CD14-positive monocyte (primary cell): Measurements from ENCODE around the gene LTO1. TPM values are rescaled to one million over a fixed set of nuclear protein-coding genes. Genes with fewer than 3 reads are reported as not detected.

ENCODE experiments used
- DNase-seq, 3 donors: peaks; one replicate each; pipeline ENCODE4 v3.0.0-alpha.2; 2011 to 2022
- H2AFZ ChIP-seq: 2 replicates; pipeline ENCODE4 v1.6.0; 2012; ENCODE audit warnings: mild to moderate bottlenecking, low read depth, low read length, inconsistent platforms; ENCODE audit not compliant: insufficient read depth, poor library complexity, severe bottlenecking
- H3K27ac ChIP-seq, 2 donors: 1 replicate in 1 of 2; 2 replicates in 1 of 2; pipeline ENCODE4 v1.5.1; 2012 to 2013; ENCODE audit warnings: low read length in 2 of 2, control low read depth in 1 of 2, inconsistent platforms in 1 of 2, low read depth in 1 of 2, mild to moderate bottlenecking in 1 of 2
- H3K27me3 ChIP-seq, 2 donors: one replicate each; pipeline versions ENCODE4 v1.6.0 to v1.6.1; 2011 to 2013; ENCODE audit warnings: low read length in 2 of 2; ENCODE audit not compliant: control insufficient read depth in 2 of 2, insufficient read depth in 2 of 2
- H3K36me3 ChIP-seq, 2 donors: replicated peaks in 1 of 2; 1 replicate in 1 of 2; 2 replicates in 1 of 2; pipeline versions ENCODE4 v1.5.1 to v1.6.1; 2012 to 2013; ENCODE audit warnings: low read length in 2 of 2, control low read depth in 1 of 2, inconsistent platforms in 1 of 2, mild to moderate bottlenecking in 1 of 2; ENCODE audit not compliant: insufficient read depth in 2 of 2, control insufficient read depth in 1 of 2
- H3K4me1 ChIP-seq, 2 donors: 1 replicate in 1 of 2; 2 replicates in 1 of 2; pipeline versions ENCODE4 v1.5.1 to v1.6.1; 2012 to 2013; ENCODE audit warnings: low read length in 2 of 2, control low read depth in 1 of 2, inconsistent platforms in 1 of 2, mild to moderate bottlenecking in 1 of 2, moderate library complexity in 1 of 2; ENCODE audit not compliant: insufficient read depth in 2 of 2, control insufficient read depth in 1 of 2
- H3K4me2 ChIP-seq: replicated peaks from 2 replicates; pipeline ENCODE3; 2012; ENCODE audit warnings: low read length, moderate library complexity, mild to moderate bottlenecking; ENCODE audit not compliant: poor library complexity, severe bottlenecking; ENCODE audit errors: extremely low read depth
- H3K4me3 ChIP-seq, 3 experiments: fragments of 200-600 bp in 1 of 3; sonication (generic) in 1 of 3; replicated peaks in 1 of 3; 1 replicate in 2 of 3; 2 replicates in 1 of 3; pipeline ENCODE4 v1.5.1; 2011 to 2013; ENCODE audit warnings: low read length in 3 of 3, mild to moderate bottlenecking in 3 of 3, control low read depth in 2 of 3, low read depth in 2 of 3, inconsistent platforms in 1 of 3, moderate library complexity in 1 of 3
- H3K79me2 ChIP-seq: 2 replicates; pipeline ENCODE4 v1.6.0; 2012; ENCODE audit warnings: mild to moderate bottlenecking, control low read depth, inconsistent platforms, low read length, moderate library complexity; ENCODE audit not compliant: insufficient read depth
- H3K9ac ChIP-seq: 2 replicates; pipeline ENCODE4 v1.6.0; 2017; ENCODE audit warnings: low read length, mild to moderate bottlenecking; ENCODE audit not compliant: insufficient read depth, poor library complexity, severe bottlenecking
- H3K9me3 ChIP-seq, 2 donors: replicated peaks in 1 of 2; 1 replicate in 1 of 2; 2 replicates in 1 of 2; pipeline versions ENCODE4 v1.5.1 to v1.6.1; 2012 to 2013; ENCODE audit warnings: low read length in 2 of 2, control low read depth in 1 of 2; ENCODE audit not compliant: control insufficient read depth in 1 of 2, insufficient read depth in 1 of 2
- H4K20me1 ChIP-seq: 2 replicates; pipeline ENCODE4 v1.6.0; 2012; ENCODE audit warnings: mild to moderate bottlenecking, low read length, control low read depth, moderate library complexity; ENCODE audit not compliant: insufficient read depth
- H3K27ac Mint-ChIP-seq, 7 donors: one replicate each; pipeline ENCODE4 v1.8.0; 2020; ENCODE audit warnings: mild to moderate bottlenecking in 7 of 7, mixed read lengths in 7 of 7, moderate library complexity in 6 of 7, inconsistent platforms in 2 of 7
- H3K27me3 Mint-ChIP-seq, 3 donors: one replicate each; pipeline ENCODE4 v1.8.0; 2021 to 2022; ENCODE audit warnings: low read depth in 3 of 3, mild to moderate bottlenecking in 3 of 3, mixed read lengths in 3 of 3, moderate library complexity in 3 of 3, inconsistent platforms in 1 of 3
- H3K36me3 Mint-ChIP-seq, 2 donors: one replicate each; pipeline ENCODE4 v1.8.0; 2020; ENCODE audit warnings: mixed read lengths in 2 of 2, inconsistent platforms in 1 of 2, mild to moderate bottlenecking in 1 of 2
- H3K4me1 Mint-ChIP-seq: one replicate; pipeline ENCODE4 v1.8.0; 2020; ENCODE audit warnings: mild to moderate bottlenecking, mixed read lengths
- H3K4me3 Mint-ChIP-seq, 2 donors: one replicate each; pipeline ENCODE4 v1.8.0; 2020; ENCODE audit warnings: mild to moderate bottlenecking in 2 of 2, mixed read lengths in 2 of 2, moderate library complexity in 1 of 2
- H3K9me3 Mint-ChIP-seq, 7 donors: one replicate each; pipeline ENCODE4 v1.8.0; 2020 to 2022; ENCODE audit warnings: mixed read lengths in 7 of 7, mild to moderate bottlenecking in 6 of 7, moderate library complexity in 6 of 7, inconsistent platforms in 2 of 7
- WGBS: methylation state at CpG from one replicate; pipeline ENCODE4 v1.1.5; 2013; ENCODE audit warnings: missing lambda C conversion rate; ENCODE audit not compliant: insufficient coverage; 5-methylcytosine and 5-hydroxymethylcytosine counted together
- intact Hi-C, 2 donors: fragments of 100-400 bp; cut with micrococcal nuclease; formaldehyde crosslinking; loops; one replicate each; pipeline versions ENCODE4 v1.15.0 to v1.15.1; 2023
- polyA plus RNA-seq, 3 donors: library from polyadenylated mRNA; depleted of rRNA in 1 of 3; unstranded in 2 of 3; stranded (reverse) in 1 of 3; fragments of 300-500 nt in 2 of 3; fragments of >200 nt in 1 of 3; fragmentation: Illumina TruSeq in 2 of 3; gene quantifications; 1 replicate in 2 of 3; 2 replicates in 1 of 3; pipeline ENCODE4 v1.2.3, GENCODE V29; 2012 to 2021
- TF ChIP-seq, protein P1 (sequence below): fragments of 200-600 bp; IDR thresholded peaks from one replicate; pipeline ENCODE4 v1.8.0; 2022; ENCODE audit warnings: antibody characterized with exemption, mild to moderate bottlenecking

The LTO1 gene
- polyA plus RNA-seq, 3 donors, result 3.9 to 27.1 (median 5.2) TPM

- Histone ChIP-seq H3K79me2 (no peaks in the 10 kb centered on the region), H3K4me3 (no peak overlapping the region), H3K4me2 (no peak overlapping the region), H3K27me3 (peaks cover 31 to 53% of the 10 kb centered on the region in 2 donors), H4K20me1 (no peaks in the 10 kb centered on the region), H3K4me1 (peaks cover 2% of the 10 kb centered on the region in 2 donors), H3K27ac (no peak overlapping the region), H2AFZ (no peak overlapping the region), H3K9me3 (peaks cover 0 to 5% of the 10 kb centered on the region in 2 donors), H3K36me3 (no peaks in the 10 kb centered on the region), H3K9ac (no peak overlapping the region)
- peaks cover 47 to 60% (median 54%) of the 10 kb centered on the region in 3 donors for H3K27me3 Mint-ChIP-seq
- no peaks in the 10 kb centered on the region for H3K36me3 Mint-ChIP-seq
- H3K4me1 Mint-ChIP-seq, result peaks cover 9% of the 10 kb centered on the region
- TF ChIP-seq, protein P1, sequence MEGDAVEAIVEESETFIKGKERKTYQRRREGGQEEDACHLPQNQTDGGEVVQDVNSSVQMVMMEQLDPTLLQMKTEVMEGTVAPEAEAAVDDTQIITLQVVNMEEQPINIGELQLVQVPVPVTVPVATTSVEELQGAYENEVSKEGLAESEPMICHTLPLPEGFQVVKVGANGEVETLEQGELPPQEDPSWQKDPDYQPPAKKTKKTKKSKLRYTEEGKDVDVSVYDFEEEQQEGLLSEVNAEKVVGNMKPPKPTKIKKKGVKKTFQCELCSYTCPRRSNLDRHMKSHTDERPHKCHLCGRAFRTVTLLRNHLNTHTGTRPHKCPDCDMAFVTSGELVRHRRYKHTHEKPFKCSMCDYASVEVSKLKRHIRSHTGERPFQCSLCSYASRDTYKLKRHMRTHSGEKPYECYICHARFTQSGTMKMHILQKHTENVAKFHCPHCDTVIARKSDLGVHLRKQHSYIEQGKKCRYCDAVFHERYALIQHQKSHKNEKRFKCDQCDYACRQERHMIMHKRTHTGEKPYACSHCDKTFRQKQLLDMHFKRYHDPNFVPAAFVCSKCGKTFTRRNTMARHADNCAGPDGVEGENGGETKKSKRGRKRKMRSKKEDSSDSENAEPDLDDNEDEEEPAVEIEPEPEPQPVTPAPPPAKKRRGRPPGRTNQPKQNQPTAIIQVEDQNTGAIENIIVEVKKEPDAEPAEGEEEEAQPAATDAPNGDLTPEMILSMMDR, result no peak
- 34% methylated on average over 4 of the region's 7 CpGs for WGBS
- H3K27ac Mint-ChIP-seq, result no peak overlapping the region
- intact Hi-C loops, result no loop called here
- peaks cover 0 to 3% (median 2%) of the 10 kb centered on the region in 7 donors for H3K9me3 Mint-ChIP-seq
- peak overlapping the region in 1 of 2 donors; percentile 60 for H3K4me3 Mint-ChIP-seq
- DNase-seq, result no peak
Observed at GRCh38 chr11:69707176-69707575, 32.0 kb upstream of the LTO1 start.

GRCh38 chr11:69705901-69706787 lies 31.0 kb upstream of the LTO1 start:
- Mint-ChIP-seq H3K9me3 (peaks cover 0 to 4% (median 2%) of the 10 kb centered on the region in 7 donors), H3K4me3 (peak overlapping the region in 1 of 2 donors; percentile 76), H3K4me1 (peaks cover 3% of the 10 kb centered on the region), H3K36me3 (no peaks in the 10 kb centered on the region), H3K27me3 (peaks cover 57 to 68% (median 59%) of the 10 kb centered on the region in 3 donors), H3K27ac (no peak overlapping the region)
- TF ChIP-seq, protein P1, result no peak
- Histone ChIP-seq H3K4me3 (no peak overlapping the region), H3K36me3 (no peaks in the 10 kb centered on the region), H3K27me3 (peaks cover 37 to 63% of the 10 kb centered on the region in 2 donors), H3K9ac (no peak overlapping the region), H2AFZ (no peak overlapping the region), H3K4me1 (no peaks in the 10 kb centered on the region), H4K20me1 (no peaks in the 10 kb centered on the region), H3K27ac (no peak overlapping the region), H3K4me2 (no peak overlapping the region), H3K9me3 (peaks cover 0 to 5% of the 10 kb centered on the region in 2 donors), H3K79me2 (no peaks in the 10 kb centered on the region)
- 43% methylated on average over 16 of the region's 20 CpGs for WGBS
- intact Hi-C loops, result no loop called here
- DNase-seq, result no peak
